ENCODE measurements around the gene NBAS.
"Not testable (repeated sequence)": the region's sequence is repeated elsewhere in the genome, so short reads cannot be mapped to it uniquely, and the experiment has no call there.

Gene NBAS

DNA sequence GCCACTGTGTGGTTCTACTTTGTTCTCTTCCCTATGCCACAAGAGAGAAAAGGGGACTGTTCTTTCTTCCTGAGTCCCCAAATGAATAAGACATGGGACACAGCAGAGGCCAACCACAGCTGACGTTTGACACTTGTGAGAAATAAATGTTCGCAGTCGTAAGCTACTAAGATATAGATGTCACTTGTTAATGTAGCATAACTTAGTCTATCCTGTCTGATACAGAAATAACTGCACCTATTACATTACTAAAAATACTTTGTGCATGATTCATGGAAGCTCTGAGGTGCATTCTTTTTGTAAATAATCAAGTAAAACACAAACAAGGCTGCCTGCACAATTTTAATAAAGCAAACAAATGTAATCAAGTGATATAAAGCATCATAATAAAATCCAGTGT, 148.8 kb downstream of the NBAS start:
- no peak for DNase-seq (ENCODE audit: low read depth)

DNA sequence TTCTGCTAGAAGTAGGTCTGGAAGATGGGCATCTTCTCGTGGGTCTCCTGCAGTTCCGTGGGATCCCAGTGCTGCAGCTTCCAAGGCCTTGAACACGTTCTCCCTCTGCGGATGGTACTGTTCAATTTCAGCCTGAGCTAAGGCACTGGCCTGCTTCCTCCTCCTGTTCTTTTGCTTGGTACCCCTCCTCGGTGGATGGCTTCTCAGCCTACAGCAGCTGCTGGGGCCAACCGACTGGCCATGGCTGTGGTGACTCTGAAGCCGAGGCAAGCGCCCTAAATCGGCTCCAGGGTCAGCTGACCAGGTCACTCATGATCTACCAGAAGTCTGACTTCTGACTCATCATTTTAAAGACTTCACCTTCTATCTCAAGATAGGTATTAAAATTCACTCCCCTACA, 150.2 kb downstream of the NBAS start:
- no peak for DNase-seq (ENCODE audit: low read depth)

DNA sequence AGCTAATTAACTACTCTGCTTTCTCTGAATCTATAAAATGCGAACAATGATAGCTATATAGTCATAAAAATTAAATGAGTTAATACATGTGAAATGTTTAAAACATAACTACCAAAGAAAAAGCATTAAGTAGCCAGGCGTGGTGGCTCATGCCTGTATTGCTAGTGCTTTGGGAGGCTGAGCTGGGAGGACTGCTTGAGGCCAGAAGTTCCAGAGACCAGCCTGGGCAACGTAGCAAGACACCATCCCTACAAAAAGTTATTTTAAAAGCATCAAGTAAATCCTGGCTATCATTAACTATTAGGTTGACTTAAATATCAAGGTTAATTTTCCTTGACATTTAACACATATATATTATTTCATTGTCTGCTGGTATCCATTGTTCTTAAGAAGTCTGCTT, 152.4 kb downstream of the NBAS start:
- DNase-seq (ENCODE audit: low read depth): no peak

DNA sequence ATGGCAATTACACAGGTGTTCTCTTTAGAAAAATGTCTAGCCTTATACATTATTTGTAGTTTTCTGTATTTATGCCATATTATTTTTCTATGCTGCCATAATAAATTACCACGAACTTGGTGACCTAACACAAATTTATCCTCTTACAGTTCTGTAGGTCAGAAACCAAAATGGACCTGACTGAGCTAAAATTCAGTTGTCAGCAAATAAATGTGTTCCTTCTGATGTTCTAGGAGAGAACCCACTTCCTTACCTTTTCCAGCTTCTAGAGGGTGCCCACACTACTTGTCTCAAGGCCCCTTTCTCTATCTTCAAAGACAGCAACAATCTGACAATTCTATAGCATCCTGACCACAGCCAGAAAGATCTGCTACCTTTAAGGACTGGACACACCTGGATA, 153.5 kb downstream of the NBAS start:
- no peak for DNase-seq (ENCODE audit: low read depth)

DNA sequence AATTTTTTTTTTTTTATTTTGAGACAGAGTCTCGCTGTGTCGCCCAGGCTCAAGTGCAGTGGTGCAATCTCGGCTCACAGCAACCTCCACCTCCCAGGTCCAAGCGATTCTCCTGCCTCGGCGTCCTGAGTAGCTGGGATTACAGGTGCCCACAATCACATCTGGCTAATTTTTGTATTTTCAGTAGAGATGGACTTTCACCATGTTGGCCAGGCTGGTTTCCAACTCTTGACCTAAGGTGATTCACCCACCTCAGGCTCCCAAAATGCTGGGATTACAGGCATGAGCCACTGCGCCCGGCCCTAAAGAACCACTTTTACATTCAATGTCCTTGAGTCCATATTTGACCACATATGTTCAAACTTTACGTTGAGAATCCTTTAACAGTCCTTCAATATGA, 156.6 kb downstream of the NBAS start:
- not testable (repeated sequence) for DNase-seq (ENCODE audit: low read depth)

DNA sequence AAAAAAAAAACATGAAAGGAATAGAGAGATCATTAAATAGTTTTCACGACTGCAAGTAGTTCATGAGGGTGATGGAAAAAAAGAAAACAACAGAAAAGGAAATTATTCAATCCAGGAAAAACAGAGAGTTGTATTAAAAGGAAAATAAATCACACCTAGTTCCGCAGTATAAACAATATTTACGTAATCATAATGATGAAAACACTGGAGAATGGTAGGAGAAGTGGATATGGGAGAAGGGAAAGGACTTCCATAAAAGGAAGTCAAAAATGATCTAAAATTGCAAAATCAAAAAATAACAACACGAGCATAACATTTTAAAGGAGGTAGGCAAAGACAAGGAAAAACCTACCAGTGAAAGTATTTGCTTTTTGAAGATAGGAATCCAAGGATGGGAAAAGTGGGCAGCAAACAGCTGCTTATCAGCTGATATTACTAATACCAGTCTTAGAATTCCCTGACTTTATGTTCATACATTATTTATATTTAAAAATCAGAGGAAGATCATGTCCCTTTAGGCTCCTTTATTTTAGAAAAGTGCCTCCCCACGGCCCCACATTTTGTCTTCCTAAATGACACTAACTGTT, 160.8 kb downstream of the NBAS start:
- no peak for DNase-seq (ENCODE audit: low read depth)

DNA sequence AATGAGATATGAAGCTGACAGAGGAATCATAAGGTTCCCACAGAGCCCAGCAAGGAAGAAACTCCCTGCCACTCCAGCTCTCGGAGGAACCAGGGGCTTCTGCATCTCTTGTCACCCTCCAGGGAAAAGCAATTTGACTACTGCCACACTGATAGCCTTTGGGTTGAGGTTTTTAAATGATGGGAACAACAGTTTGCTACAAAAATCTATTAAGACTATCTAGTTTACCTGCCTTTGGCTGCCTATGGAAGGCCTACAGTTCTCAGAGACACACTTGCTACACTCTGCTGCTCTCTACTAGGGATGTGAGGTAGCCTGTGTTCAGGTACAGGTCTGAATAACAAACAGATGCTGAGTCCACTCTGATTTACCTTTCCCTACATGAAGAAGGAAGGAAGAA, 161.9 kb downstream of the NBAS start:
- DNase-seq (ENCODE audit: low read depth): no peak

DNA sequence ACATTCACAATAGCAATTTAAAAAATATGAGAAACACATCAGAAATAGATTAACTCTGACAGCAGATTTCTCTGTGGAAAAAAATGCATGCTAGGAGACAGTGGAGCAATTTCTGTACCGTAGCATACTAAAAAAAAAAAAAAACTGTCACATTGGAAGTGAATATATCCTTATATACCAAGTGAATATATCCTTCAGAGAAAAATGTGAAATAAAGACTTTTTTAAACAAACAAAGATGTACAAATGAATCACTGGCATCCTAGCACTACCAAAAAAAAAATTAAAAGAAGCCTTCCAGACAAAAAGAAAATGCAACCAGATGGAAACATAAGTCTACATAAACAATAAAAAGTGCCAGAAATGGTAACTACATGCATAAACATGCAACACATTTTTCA, 169.4 kb downstream of the NBAS start:
- DNase-seq (ENCODE audit: low read depth): no peak

DNA sequence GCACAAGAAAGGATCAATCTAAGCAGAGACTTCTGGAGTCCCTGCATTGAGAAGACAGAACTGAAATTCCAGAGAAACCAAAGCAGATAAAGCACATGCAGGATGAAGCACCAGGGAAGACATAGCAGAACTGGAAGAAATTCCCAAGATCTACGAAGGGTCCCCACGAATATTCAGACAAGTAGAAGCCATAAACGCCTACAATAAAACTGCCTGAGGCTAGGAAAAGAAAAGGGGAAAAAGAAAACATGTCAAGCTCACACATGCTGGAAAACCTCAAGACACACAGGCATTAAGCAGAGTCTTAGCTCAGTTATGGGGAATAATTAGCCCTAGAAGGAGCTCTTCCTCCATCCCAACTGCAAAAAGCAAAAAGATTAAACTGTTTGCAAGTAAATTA, 171.2 kb downstream of the NBAS start:
- no peak for DNase-seq (ENCODE audit: low read depth)

DNA sequence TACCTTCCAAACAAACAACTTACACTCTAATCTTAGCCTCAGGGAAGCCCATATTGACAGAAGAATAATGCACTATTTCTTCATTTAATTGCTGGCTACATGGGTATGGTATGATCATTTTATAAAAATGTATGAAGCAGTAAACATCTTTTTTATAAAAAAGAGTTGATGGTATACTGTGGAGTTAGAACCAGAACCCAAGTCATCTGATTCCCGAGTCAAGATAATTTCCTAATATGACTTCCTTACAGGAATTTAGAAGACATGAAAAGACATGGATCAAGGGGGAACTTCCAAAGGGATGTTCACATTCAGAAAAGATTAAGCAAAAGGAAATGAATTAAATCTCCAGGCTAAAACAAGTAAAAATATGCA, 171.8 kb downstream of the NBAS start:
- DNase-seq (ENCODE audit: low read depth): no peak

DNA sequence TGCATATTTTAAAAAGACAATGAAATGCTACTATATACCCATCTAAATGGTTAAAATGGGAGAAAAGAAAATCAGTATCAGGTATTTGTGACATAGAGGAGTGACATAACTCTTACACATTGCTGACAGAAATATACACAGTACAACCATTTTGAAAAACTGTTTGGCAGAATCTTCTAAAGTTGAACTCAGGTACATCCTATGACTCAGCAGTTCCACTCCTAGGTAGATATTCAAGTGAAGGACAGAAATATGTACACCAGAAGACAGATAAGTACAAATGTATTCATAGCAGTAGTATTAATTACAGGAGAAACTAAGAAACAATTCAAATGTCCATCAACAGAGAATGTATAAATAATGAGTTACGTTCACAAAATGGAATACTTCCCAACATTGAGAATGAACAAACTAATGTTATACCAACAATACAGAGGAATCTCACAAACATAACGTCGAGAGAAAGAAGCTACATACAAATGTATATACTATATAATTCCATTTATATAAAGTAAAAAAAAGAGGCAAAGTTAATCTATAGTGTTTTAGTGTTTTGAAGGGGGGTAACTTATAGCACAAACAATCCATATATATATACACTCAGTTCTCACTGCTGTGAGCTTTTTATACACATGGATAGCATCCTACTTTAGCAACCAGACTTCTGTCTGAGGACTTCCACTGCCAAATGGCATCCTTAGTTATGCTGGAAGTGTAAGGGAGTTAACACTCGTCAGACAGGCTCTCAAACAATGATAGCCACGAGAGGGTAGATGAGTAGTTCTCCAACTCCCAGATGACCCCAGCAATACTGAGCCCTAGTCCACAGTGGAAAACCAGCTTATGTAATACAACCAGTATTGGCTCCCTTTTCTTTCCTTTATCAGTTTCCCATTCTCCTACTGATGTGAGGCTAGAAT, 172.5 kb downstream of the NBAS start:
- DNase-seq (ENCODE audit: low read depth): no peak

DNA sequence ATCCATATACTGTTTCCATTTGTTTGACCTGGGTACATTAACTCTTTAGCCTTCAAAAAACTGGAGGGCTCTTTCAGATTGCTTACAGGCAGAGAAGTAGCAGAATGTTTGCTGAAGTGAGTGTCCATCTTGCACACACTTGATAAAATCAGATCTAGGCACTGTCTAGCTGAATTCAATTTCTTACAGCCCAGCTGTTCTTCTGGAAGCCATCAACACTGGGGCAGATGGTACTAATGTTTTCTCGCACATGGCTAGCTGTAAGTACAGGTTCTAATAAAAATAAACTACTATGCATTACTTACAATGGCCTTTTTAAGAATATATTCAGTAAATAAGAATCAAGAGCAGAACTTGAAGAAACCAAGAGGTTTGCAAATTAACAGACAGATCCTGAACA, 175.9 kb downstream of the NBAS start:
- no peak for DNase-seq (ENCODE audit: low read depth)

DNA sequence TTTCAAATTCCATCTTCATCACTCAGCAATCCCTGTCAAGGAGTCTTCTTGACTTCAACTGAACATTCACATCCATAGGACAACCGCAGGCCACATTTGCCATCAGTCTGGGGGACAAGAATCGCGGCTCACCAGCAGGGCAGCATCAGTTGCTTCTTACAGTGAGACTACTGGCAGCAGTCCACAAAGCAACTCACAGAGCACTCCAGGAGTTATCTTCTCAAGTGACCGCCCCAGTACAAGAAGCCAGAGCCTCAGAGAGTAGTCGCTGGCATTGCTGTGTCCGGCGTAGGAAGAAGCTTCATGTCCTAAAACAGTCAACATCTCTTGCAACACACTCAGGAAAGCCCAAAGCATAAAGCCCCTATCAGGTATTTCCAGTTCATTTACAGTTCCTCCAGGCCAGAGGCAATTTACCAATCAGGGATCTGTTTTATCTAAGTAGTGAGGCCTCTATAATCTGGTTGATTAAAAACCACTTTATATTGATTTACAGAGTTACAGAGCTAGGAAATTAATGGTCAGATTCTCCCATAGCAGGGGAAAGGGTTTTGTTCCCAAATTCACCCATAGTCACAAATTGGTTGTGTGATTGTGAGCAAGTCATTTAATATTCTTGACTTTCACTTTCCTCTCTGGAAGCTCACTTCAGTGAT, 177.3 kb downstream of the NBAS start:
- no peak for DNase-seq (ENCODE audit: low read depth)

DNA sequence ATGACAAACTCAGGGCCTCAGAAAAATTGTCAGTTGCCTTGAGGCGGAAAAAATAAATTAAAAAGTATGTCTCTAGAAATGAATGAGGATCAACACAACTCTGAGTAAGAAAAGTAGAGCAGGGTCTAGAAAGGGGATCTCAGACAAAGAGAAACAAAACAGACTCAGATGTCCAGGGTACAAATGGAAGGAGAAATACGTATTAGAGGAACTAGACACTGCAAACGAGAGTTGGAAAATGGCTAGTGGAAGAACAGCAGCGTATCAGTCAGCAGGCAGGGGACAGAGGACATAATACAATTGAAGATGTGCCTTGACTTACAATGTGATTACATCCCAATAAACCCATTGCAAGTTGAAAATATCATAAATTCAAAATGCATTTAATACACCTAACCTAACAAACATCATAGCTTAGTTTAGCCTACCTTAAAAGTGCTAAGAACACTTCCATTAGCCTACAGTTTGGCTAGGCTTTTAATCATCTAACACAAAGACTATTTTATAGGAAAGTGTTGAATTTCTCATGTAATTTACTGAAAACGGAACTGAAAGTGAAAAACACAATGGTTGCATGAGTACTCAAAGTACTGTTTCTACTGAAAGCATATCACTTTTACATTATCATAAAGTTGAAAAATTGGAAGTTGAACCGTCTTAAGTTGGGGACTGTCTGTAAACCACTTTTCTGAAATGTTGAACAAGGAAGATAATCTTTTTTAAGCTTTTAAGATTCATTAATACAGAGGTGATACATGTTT, 182.8 kb downstream of the NBAS start:
- no peak for DNase-seq (ENCODE audit: low read depth)

DNA sequence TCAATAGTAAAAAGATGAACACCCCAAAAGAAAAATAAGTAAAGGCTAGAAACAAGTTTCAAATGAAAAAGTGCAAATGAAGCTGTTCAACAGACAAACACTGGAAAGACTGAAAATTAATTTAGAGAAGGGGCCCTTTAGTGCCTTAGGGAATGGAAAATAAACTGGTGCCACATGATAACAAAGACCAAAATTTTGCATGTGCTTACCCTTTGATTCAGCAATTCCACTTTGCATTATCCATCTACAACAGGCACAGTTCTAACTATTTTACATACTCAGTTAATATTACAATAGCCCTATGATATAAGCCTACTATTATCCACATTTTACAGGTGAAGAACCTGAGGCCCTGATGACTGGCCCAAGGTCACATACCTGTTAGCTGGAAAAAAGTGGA, 183.9 kb downstream of the NBAS start:
- DNase-seq (ENCODE audit: low read depth): no peak

DNA sequence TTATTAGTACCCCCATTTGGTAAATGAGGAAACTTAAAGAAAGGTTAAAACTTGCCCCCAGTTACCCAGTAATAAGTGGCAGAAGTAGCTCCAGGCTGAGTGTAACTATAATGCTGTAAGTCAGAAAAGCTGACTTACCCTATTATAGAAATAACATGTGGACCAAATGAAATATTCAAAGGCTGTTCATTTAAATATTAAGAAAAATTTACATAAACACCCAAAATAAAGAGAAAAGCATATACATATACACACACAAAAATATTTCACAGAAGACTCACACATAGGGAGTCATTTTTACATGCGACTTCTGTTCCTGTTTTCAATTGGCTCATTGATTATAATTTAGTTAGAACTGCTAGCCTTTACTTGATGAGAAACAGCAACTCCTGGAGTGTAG, 189.1 kb downstream of the NBAS start:
- DNase-seq (ENCODE audit: low read depth): no peak

DNA sequence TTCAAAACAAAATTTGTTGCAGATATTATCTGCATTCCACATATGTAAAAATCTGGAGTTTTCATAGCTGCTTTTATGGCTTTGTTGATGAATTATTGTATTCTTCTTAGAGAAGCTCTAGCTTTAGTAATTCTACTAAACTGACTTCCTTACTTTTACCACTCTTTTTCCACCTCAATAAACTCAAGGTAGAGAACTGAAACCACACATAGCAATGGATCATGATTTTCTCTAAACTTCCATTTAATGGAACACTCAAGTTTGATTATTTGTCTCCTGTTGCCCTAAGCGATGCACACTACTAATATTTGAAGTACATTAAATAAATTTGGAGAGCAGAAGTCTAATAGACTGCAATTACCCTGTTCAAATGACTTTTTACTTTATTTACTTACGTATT, 192.0 kb downstream of the NBAS start:
- no peak for DNase-seq (ENCODE audit: low read depth)

DNA sequence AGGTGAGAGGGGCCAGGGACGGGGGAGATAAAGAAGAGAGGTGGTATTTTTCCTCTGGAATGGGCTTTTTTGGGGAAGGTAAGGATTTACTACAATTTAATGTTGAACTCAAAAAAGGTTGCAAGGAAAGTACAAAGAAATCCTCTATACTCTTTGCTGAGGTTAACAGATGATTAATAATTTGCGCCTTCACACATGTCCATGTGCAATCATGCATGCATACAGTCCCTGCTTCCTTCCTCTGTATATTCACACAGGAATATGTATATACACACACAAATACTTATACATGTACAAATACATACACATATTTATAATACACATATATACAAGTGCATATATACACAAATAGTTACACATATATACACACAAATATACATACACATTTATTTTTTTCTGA, 193.4 kb downstream of the NBAS start:
- DNase-seq (ENCODE audit: low read depth): no peak

DNA sequence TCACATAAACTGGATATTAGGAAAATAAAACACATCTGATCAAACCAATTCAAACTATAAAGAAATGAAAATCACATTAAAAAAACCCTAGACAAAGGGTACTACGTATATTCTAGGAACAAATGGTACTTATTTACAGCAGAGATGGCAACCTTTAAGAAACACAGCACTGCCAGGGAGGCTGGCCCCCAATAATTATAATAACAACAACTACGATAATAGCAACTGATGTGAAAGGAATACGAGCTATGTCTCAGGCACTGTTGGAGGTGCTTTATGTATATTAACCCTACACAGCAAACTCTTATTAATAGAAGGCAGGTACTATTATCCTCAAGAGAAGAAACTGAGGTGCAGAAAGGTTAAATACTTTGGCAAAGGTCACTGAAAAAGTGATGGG, 193.9 kb downstream of the NBAS start:
- DNase-seq (ENCODE audit: low read depth): no peak

DNA sequence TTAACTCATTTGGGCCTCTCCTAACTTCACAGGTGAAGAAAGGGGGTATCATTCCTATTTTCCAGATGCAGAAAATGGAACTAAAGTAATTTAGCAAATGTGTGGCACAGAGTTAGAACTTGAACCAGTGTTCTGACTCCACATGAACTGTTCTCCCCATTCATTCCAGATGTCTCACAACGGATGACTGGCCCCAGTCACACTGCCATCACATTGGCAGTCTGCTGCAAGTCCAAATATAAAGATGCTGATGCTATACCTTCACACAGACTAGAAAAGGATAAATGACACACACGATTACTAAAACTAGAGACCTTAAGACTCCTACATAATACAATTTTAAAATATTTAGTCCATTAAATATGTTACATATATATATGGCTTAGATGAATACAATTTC, 195.7 kb downstream of the NBAS start:
- DNase-seq (ENCODE audit: low read depth): no peak

DNA sequence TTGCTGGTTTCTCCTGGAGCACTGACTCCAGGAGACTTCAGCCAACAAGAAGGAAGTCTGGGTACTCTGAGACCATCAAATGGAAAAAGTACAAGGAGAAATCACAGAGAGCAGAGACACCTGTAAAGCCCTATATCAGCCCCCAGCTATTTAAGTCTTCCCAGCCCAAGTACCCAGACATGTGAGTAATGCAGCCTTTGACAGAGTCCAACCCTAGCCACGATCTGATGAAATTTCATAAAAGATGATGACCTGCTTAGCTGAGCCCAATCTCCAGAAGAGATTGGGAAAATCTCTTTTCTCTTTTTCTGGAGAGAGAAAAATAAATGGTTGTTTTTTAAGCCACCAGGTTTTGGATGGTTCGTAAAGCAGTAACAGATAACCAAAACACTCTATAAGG, 196.6 kb downstream of the NBAS start:
- DNase-seq (ENCODE audit: low read depth): no peak

DNA sequence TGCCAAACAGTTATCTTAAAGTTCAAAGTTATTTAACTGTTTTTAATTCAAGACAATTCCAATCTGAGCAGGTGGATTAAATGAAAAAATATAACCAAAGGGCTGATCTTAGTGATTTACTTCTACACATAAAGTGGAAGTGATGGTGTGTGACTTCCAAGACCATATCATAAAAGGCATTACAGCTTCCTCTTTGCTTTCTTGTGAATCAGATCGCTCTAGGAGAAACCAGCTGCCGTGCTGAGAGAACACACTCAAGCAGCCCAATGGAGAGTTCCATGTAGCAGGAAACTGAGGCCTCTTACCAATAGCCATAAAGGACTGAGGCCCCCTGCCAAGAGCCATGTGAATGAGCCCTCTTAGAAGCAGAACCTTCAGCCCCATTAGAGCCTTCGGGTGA, 197.4 kb downstream of the NBAS start:
- no peak for DNase-seq (ENCODE audit: low read depth)

DNA sequence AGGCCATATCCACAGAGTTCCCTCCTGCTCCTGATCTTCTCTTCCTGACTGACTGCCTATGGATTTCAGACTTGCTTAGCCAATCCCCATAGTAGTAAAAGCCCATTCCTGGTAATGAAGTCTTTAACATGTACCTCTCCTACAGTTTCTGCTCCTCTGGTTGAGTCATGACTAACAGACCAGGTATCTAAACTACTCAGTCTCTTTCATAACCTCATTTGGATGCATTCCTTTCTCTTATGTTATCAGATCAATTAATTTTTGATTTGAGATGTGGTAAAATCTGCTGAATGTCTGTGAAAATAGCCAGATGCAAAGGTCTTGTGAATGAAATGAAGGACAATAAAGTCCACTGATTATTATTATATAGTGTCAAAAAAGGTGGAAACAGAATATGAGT, 198.0 kb downstream of the NBAS start:
- DNase-seq (ENCODE audit: low read depth): no peak

All from stimulated activated CD8-positive, alpha-beta memory T cell treated with anti-CD3 and anti-CD28 coated beads, Interleukin-12 subunit alpha, Interleukin-12 subunit beta, amount 100 ng/mL, for 1 hour (primary cell).